A673 (cell line): ENCODE results near the gene CNOT10. TPM values are rescaled to one million over a fixed set of nuclear protein-coding genes. Genes with fewer than 3 reads are reported as not detected.
"Not testable (repeated sequence)": the region's sequence is repeated elsewhere in the genome, so short reads cannot be mapped to it uniquely, and the experiment has no call there.

Source experiments
- BruUV-seq: library from RNA; stranded (reverse); fragments of 400-500 nt; replicated peaks from 2 replicates; lab custom pipeline; 2021; lab: Mats Ljungman, UMichigan
- CTCF ChIA-PET: fragments of 300-600 bp; sonication (Branson Sonifier 250); formaldehyde crosslinking; loops from one replicate; lab custom pipeline; 2022; ENCODE audit warnings: antibody characterized with exemption; lab: Charles Lee
- POLR2A ChIA-PET: fragments of 300-600 bp; sonication (Branson Sonifier 250); formaldehyde crosslinking; loops from one replicate; lab custom pipeline; 2022; ENCODE audit warnings: antibody characterized with exemption; ENCODE audit not compliant: low non-redundant PET; lab: Charles Lee
- DNase-seq: peaks from one replicate; pipeline ENCODE4 v3.0.0-alpha.2; 2015; ENCODE audit warnings: low spot score
- H3K27ac ChIP-seq: fragments of 200-600 bp; sonication (generic); 2 replicates; pipeline ENCODE4 v1.5.1; 2016; ENCODE audit warnings: mixed run types, low read depth, mild to moderate bottlenecking, mixed read lengths, antibody characterized with exemption, low read length; ENCODE audit not compliant: poor library complexity, severe bottlenecking
- H3K27me3 ChIP-seq: fragments of 200-600 bp; sonication (generic); replicated peaks from 2 replicates; pipeline ENCODE4 v1.6.1; 2017; ENCODE audit warnings: mixed run types, low read depth, mild to moderate bottlenecking, mixed read lengths, antibody characterized with exemption, low read length; ENCODE audit not compliant: insufficient read depth, poor library complexity
- H3K36me3 ChIP-seq: fragments of 200-600 bp; sonication (generic); 2 replicates; pipeline ENCODE4 v1.6.1; 2016; ENCODE audit warnings: mixed run types, mild to moderate bottlenecking, mixed read lengths, antibody characterized with exemption, low read length; ENCODE audit not compliant: insufficient read depth, poor library complexity, severe bottlenecking
- H3K4me1 ChIP-seq: fragments of 200-600 bp; sonication (generic); 2 replicates; pipeline ENCODE4 v1.6.1; 2017; ENCODE audit warnings: mixed run types, mild to moderate bottlenecking, mixed read lengths, antibody characterized with exemption, low read length; ENCODE audit not compliant: insufficient read depth, poor library complexity, severe bottlenecking
- H3K4me3 ChIP-seq: fragments of 200-600 bp; sonication (generic); 2 replicates; pipeline ENCODE4 v1.5.1; 2016; ENCODE audit warnings: low read depth, mixed run types, mild to moderate bottlenecking, mixed read lengths, low read length; ENCODE audit not compliant: poor library complexity, severe bottlenecking
- H3K9me3 ChIP-seq: fragments of 200-600 bp; sonication (generic); 2 replicates; pipeline ENCODE4 v1.6.1; 2016; ENCODE audit warnings: mixed run types, low read depth, mild to moderate bottlenecking, mixed read lengths, antibody characterized with exemption, low read length; ENCODE audit not compliant: poor library complexity, severe bottlenecking
- EZH2 ChIP-seq: fragments of 200-600 bp; sonication (generic); IDR thresholded peaks from 2 replicates; pipeline ENCODE4 v1.6.1; 2017; ENCODE audit warnings: borderline replicate concordance, low read depth, mild to moderate bottlenecking, mixed read lengths, antibody characterized with exemption, low read length; ENCODE audit not compliant: poor library complexity, severe bottlenecking
- intact Hi-C: fragments of 100-400 bp; cut with micrococcal nuclease; formaldehyde crosslinking; loops from one replicate; pipeline ENCODE4 v1.10.0; 2022; ENCODE audit not compliant: unreplicated experiment
- total RNA-seq: library from RNA; stranded (reverse); gene quantifications from 2 replicates; pipeline ENCODE4 v1.2.3, GENCODE V29; 2021
- TF ChIP-seq, protein P1 (sequence below): fragments of 300-800, 200-600 bp; sonication (generic); conservative IDR thresholded peaks from 2 replicates; pipeline ENCODE4 v1.5.1; 2017; ENCODE audit warnings: low read depth, mild to moderate bottlenecking, antibody characterized with exemption, low read length, moderate library complexity, mixed read lengths

Gene CNOT10
- total RNA-seq, 1 experiment from 2014 or later: 47.8 TPM

DNA sequence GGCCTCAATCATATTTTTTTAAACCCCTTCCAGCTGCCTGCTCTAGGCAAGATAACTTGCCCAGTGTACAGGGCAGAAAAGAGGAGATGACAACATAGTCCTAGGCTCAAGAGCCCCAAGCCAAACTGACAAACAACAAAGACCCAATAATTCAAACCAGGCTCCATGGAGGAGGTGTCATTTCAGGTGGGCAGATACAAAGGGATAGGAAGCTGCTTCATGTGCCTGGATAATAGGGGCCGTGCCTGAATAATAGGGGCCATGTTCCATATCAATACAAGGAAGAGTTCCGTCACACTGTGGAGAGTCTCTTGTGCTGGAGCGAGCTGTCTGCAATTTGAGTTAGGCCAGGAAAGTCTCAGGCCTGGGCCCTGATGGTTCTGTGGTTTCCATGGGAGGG, 97.4 kb downstream of the CNOT10 start:
- H3K36me3 ChIP-seq: no peaks in the 10 kb centered on the region
- no peaks in the 10 kb centered on the region for H3K27me3 ChIP-seq
- intact Hi-C loops: loop anchor here (5.0 kb wide), 1 partner anchor 50 kb away; no protein-coding TSS in a partner anchor
- no peak for TF ChIP-seq EZH2
- TF ChIP-seq, protein P1, sequence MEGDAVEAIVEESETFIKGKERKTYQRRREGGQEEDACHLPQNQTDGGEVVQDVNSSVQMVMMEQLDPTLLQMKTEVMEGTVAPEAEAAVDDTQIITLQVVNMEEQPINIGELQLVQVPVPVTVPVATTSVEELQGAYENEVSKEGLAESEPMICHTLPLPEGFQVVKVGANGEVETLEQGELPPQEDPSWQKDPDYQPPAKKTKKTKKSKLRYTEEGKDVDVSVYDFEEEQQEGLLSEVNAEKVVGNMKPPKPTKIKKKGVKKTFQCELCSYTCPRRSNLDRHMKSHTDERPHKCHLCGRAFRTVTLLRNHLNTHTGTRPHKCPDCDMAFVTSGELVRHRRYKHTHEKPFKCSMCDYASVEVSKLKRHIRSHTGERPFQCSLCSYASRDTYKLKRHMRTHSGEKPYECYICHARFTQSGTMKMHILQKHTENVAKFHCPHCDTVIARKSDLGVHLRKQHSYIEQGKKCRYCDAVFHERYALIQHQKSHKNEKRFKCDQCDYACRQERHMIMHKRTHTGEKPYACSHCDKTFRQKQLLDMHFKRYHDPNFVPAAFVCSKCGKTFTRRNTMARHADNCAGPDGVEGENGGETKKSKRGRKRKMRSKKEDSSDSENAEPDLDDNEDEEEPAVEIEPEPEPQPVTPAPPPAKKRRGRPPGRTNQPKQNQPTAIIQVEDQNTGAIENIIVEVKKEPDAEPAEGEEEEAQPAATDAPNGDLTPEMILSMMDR: no peak
- CTCF ChIA-PET: no interaction called here
- H3K9me3 ChIP-seq: no peaks in the 10 kb centered on the region
- H3K4me1 ChIP-seq: peaks cover 7% of the 10 kb centered on the region
- no peak for DNase-seq
- no TSS peak for BruUV-seq
- no peak overlapping the region for H3K4me3 ChIP-seq
- POLR2A ChIA-PET: no interaction called here
- H3K27ac ChIP-seq: no peak overlapping the region

DNA sequence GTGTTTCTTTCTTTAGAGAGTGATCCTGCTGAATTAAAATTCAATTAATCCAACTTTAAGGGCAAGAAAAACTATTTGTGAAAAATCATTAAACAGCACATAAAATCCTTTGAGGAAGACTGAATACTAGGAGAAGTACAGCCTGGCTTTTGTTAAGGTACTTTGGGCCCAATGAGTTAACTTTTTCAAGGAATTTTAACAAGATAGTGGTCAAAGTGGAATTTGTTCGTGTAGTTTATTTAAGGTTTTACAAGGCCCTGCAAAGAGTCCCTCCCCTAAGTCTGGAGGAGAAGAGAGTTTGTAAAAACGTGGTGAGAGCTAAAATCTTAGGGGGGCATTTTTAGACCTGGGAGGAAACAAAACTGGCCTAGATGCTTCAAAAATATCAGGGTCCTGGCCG, 106.8 kb downstream of the CNOT10 start:
- ChIA-PET POLR2A (no interaction called here), CTCF (interaction anchor here (0.7 kb wide), 1 partner anchor 50 kb away, joined by 3 read pairs; no protein-coding TSS in a partner anchor)
- no peak overlapping the region for H3K27ac ChIP-seq
- no TSS peak for BruUV-seq
- intact Hi-C loops: no loop called here
- no peak overlapping the region for H3K4me3 ChIP-seq
- H3K4me1 ChIP-seq: no peaks in the 10 kb centered on the region
- TF ChIP-seq, protein P1: no peak
- no peak for TF ChIP-seq EZH2
- no peak for DNase-seq
- no peaks in the 10 kb centered on the region for H3K36me3 ChIP-seq
- no peaks in the 10 kb centered on the region for H3K27me3 ChIP-seq
- H3K9me3 ChIP-seq: no peaks in the 10 kb centered on the region

DNA sequence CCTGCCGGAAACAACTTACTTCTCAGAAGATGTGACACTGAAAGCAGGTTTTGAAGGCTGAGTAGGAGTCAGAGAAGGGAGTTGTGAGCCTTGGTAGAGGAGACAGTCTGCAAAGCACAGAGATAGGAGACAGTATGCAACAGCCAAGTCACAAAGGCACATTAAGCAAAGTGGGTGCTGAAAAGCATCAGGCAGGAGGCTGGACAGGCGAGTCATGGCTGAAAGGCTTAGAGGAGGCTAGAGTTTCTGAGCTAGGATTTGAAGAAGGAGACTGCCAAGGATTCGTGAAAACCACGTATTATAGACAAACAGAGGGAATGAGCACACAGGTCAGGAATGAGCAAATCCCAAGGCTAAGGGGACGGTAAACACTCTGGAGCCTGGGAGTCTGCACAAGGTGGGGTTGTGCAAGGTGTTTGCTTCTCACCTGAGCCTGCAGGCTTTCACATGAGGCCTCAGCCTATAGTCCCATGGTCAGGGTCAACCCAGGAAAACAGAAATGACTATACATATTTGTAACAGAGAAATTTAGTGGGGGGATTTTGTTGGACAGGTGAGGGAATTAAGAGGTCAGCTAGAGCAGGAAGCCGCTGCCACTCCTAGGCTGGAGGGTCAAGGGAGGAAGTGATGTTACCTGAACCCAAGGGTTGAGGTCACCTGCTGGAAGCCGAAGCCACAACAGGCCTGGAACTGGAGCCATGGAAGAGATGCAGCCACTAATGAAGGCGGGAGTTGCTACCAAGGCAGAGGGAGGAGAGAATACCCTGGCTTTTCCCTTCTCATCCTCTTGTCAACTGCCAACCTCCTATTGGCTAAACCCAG, 109.7 kb downstream of the CNOT10 start:
- Histone ChIP-seq H3K27ac (no peak overlapping the region), H3K4me1 (no peaks in the 10 kb centered on the region), H3K9me3 (no peaks in the 10 kb centered on the region), H3K36me3 (no peaks in the 10 kb centered on the region), H3K27me3 (no peaks in the 10 kb centered on the region), H3K4me3 (no peak overlapping the region)
- no TSS peak for BruUV-seq
- no peak for DNase-seq
- TF ChIP-seq, protein P1: no peak
- TF ChIP-seq EZH2: no peak
- ChIA-PET CTCF (no interaction called here), POLR2A (no interaction called here)
- intact Hi-C loops: no loop called here

DNA sequence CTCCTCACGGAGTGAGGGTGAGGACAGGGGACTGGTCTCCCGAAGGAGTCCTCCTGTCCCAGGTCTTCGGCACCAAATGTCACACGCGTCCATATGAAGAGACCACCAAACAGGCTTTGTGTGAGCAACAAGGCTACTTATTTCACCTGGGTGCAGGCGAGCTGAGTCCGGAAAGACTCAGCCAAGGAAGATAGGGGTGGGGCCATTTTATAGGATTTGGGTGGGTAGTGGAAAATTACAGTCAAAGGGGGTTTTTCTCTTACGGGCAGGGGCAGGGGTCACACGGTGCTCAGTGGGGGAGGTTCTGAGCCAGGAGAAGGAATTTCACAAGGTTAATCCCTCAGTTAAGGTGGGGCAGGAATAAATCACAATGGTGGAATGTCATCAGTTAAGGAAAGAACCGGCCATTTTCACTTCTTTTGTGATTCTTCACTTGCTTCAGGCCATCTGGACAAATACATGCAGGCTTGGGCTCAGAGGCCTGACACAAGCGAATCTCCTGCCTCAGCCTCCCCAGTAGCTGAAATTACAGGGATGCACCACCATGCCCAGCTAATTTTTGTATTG, 111.5 kb downstream of the CNOT10 start:
- H3K27me3 ChIP-seq, H3K4me1 ChIP-seq, H3K4me3 ChIP-seq, BruUV-seq, H3K27ac ChIP-seq, CTCF ChIA-PET, H3K36me3 ChIP-seq, intact Hi-C loops, DNase-seq, H3K9me3 ChIP-seq, POLR2A ChIA-PET: not testable (repeated sequence)
